T47D (cell line): Measurements from ENCODE around the gene TMEM144.
"Not testable (repeated sequence)": the region's sequence is repeated elsewhere in the genome, so short reads cannot be mapped to it uniquely, and the experiment has no call there.

ENCODE experiments used
- DNase-seq, 2 experiments: peaks; one replicate each; pipeline versions ENCODE4 v3.0.0 to v3.0.0-alpha.2; 2011 to 2012; ENCODE audit warnings: low read depth in 1 of 2, low spot score in 1 of 2
- JUND ChIP-seq: IDR thresholded peaks from 2 replicates; pipeline ENCODE4 v1.6.1; 2012; ENCODE audit warnings: low read depth
- in situ Hi-C: cut with HindIII; loops from 2 replicates; pipeline ENCODE4 v1.10.0; 2016; ENCODE audit warnings: low sequenced_read_pairs, low pct_unique_long_range_greater_than_20kb

TMEM144 gene

DNA sequence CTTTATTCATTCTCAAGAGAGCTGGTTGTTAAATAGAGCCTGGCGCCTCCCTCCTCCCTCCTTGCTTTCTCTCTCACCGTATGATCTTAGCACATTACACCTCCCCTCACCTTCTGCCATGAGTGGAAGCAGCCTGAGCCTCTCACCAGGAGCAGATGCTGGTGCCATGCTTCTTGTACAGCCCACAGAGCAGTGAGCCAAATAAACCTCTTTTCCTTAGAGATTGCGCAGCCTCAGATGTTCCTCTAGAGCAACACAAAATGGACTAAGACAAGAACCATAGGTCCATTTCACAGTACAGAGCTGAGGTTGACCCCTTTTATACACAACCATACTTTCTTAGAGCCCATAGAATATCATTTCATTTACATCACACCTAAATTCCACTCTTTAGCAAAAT, 10.1 kb upstream of the TMEM144 start:
- TF ChIP-seq JUND, result no peak
- in situ Hi-C loops, result no loop called here
- DNase-seq, result no peak

DNA sequence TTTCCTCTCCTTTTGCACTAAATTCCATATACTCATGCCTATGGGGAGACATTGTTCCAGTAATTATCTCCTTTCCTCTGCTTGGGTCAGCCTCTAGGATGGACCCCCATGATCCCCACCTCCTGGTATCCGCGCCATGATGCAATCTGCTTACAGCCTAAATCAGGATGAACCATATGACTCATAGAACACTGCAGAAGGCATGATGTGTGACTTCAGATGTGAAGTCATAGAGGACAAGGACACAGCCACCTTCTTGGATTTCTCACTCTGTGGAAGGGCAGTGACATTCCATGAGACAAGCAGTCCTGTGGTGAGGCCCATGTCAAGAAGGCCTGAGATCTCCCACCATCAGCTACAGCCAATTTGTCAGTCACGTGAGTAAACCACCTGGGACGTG, 9.0 kb upstream of the TMEM144 start:
- in situ Hi-C loops, result no loop called here
- TF ChIP-seq JUND, result no peak
- no peak for DNase-seq

DNA sequence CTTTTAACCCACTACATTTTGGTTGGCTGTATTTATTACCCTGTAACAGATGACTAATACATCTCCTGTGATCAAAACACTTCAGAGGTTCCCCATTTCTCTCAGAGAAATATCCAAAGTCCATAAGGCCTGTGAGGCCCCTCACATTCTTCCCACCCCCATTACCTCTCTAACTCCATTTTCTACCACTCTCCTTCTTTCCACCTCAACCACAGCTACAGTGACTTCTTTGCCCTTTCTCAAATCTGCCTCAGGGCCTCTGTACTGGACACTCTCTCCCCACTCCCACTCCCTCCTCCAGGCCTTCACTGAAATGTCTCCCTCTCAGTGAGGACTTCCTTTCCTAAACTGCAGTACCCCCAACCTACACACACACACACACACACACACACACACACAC, 8.4 kb upstream of the TMEM144 start:
- in situ Hi-C loops, result no loop called here

DNA sequence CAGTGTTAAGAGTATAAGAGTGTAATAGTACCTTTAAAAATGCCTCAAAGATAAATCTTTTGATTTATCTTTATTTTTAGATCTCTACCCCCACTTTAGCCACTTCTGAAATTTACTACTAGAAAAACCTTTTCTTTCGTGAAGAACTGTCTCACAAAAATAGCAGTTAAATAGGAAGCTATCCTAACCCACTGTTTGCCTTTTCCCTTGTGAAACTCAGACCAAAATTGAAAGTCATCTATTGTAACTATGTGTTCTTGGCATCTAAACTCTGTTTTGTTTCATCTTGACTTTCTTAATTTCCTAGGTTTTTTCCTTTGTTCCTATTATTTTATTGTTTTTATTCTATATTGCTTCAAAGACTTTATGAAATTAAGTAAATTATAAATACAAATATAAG, 7.8 kb upstream of the TMEM144 start:
- no peak for DNase-seq
- in situ Hi-C loops, result no loop called here
- TF ChIP-seq JUND, result no peak

More for the DNA sequence above, 8.4 kb upstream of the TMEM144 start:
- DNase-seq, result no peak
- TF ChIP-seq JUND, result no peak

DNA sequence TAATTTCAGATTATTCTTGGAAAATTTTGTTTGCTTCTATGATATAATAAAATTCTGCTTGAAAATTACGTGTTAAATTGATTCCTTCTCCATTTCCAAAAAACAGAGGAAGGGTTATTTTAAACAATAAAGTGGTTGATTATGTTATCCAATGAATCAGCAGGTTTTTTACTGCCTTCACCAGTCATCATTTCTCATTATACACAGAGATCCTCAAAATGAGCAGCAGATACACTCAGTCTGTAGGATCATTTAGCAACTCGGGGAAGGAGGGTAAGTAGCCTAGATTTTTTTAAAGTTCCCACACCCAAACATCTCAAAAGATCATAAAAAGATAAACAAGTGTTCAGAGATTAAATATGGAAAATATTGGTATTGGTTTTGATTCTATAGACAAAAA, 6.8 kb upstream of the TMEM144 start:
- no peak for TF ChIP-seq JUND
- DNase-seq, result no peak
- in situ Hi-C loops, result no loop called here

DNA sequence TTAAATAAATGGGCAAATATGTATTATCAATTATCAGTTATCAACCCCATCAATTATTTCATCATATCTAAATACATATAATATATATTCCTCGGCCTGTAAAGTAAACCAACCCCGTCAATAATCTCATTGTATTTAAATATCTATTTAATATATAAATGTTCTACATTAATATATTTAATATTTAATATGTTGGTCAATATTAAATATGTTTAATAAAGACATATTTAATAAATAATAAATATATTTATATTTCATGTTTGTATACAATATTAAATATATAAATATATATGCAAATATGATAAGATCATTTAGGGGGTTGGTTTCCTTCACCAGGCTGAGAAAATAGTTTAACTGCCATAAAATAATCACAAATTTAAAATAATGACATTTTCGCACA, 6.4 kb upstream of the TMEM144 start:
- no peak for TF ChIP-seq JUND
- in situ Hi-C loops, result no loop called here
- DNase-seq, result no peak

DNA sequence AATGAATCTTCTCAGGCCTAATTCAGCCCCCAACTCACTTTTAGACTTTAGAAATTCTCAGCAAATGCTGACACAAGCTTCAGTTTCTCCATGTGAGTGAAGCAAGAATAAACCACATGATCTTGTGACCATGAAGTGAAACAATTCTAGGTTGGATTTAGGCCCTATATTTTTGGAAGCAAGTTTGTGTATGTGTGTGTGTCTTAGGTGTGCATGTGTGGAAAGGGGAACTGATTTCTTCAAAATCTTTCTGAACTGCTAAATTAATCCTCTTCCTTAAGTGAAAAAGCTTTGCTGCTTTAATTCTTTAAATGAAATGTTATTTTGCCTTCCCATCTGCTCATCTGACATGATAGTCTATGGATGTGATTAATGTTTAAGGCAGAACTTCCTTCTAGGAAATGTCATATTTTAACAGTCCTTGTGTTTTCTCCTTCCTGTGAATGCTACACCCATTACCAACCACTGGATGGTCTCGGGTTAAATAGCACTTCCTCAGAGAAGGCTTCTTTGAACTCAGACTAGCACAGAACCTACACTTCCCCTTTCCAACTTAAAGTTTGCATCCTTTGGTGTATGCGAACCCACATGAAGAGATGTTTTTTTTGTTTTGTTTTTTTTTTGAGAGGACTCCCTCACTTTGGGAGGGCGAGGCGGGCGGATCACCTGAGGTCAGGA, 1.2 kb upstream of the TMEM144 start:
- no peak for DNase-seq
- no peak for TF ChIP-seq JUND
- in situ Hi-C loops, result no loop called here

DNA sequence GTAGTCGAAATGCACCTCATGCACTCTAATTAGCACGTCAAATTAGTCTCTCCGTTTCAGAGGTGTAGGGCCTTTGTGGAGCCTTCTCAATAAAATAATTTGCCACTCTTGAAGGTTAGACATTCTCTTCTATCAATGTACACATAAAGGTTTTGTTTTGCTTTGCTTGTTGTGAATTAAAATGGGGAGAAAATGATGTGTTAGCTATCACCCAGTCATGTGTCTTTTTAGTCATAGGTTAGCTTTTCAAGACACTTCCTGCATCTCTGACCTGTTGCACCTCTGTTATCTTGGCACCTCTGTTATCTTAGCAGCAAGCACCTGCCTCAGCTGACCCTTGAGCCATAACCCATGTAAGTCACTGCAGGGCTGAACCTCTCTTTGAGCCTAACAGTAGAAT, 936 bp downstream of the TMEM144 start:
- no peak for TF ChIP-seq JUND
- no peak for DNase-seq
- in situ Hi-C loops, result no loop called here

DNA sequence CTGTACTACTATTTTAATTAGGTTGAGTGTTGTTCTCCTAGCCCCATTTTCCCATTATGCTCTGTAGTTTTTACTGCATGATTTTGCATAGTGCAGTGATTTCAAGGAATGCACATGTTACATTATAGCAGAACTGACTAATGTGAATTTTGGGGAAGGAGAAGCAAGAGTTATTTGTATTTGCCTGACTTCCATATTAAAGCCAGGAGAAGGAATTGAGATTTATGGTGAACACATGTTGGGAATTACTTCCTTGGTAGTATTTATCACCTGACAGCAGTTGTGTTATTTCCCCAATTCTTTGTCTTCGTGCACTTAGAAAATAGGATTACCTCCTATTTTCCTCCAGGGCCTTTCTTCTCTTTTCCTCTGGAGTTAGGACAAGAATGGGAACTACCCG, 3.2 kb downstream of the TMEM144 start:
- TF ChIP-seq JUND, result no peak
- in situ Hi-C loops, result no loop called here
- DNase-seq, result no peak

DNA sequence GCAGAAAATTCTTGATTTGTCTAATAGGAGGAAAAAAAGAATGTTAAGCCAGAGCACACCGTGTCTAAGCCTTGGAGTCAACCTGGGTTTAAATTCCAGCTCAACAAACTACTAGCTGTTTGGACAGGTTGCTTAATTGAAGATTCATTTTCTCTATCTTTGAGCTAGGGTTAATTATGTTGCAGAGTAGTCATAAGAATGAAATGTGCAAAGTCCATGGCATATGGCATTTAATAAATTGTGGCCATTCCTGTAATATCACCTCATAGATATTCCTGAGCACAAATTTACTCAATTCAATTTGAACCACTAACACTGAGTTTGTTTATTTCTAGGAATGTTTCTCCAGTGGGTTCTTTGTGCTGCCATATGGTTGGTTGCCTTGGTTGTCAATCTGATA, 4.6 kb downstream of the TMEM144 start:
- in situ Hi-C loops, result no loop called here
- DNase-seq, result no peak
- TF ChIP-seq JUND, result no peak

DNA sequence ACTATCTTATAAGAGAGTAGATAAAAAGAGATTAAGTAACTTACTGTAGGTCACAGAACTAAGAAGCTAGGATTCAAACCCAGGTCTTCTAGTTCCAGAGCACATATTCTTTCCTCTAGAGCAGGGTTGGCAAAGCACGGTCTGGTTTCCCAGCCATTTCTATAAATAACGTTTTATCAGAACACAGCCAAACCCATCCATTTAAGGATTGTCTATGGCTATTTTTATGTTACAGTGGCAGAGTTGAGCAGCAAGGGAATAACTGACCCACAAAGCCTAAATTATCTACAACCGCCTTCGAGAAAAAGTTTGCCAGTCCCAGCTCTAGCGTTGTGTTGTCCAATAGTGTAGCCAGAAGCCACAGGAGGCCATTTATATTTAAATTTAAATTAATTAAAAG, 7.5 kb downstream of the TMEM144 start:
- in situ Hi-C loops, result no loop called here
- TF ChIP-seq JUND, result no peak
- DNase-seq, result no peak

DNA sequence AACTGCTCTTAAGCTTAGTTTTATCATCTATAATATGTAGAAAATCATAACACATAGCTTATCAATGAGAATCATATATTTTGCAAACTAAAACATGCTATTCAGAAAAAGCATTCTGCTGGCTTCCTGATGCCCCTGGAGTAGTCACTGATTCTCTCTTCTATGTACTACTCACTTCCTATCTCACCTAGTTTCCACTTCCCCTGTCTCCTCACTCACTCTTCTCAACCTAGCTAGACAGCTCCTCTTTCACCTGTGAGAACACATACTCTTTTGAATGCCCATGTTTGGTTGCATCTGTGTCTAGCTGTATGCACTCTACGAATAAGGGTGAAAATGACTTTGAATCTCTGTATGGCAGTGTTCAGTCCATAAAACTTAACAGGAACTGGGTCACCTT, 9.3 kb downstream of the TMEM144 start:
- no peak for TF ChIP-seq JUND
- no peak for DNase-seq
- in situ Hi-C loops, result no loop called here

DNA sequence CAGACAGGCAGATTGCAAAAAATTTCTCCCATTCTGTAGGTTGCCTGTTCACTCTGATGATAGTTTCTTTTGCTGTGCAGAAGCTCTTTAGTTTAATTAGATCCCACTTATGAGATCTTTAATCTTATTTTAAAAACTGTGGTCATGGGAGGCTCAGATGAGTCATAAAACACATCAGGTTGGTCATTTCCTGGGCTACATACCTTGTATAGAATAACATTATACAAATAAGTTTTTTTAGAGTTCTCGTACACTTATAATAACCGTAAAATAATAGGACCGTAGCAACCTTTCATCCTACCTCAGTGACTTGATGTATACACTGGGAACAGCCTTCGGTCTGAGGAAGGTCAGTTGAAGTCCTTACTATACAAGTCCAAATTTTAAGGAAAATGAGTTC, 14.0 kb downstream of the TMEM144 start:
- in situ Hi-C loops, DNase-seq: not testable (repeated sequence)

DNA sequence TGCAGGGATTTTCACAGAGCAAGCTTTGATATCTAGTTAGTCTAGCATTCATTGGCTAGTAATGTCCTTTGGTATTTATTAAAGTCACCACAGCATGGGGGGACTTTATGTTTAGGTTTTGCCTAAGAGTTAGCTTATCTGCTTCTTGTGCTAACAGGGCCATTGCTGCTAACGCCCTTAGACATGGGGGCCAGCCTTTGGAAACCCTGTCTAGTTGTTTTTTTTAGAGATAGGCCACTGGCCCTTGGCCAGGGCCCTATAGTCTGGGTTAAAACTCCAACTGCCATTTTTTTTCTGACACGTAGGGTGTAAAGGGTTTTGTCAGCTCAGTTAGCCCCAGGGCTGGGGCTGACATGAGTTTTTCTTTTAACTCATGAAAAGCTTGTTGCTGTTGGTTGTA, 14.7 kb downstream of the TMEM144 start:
- DNase-seq, in situ Hi-C loops: not testable (repeated sequence)

DNA sequence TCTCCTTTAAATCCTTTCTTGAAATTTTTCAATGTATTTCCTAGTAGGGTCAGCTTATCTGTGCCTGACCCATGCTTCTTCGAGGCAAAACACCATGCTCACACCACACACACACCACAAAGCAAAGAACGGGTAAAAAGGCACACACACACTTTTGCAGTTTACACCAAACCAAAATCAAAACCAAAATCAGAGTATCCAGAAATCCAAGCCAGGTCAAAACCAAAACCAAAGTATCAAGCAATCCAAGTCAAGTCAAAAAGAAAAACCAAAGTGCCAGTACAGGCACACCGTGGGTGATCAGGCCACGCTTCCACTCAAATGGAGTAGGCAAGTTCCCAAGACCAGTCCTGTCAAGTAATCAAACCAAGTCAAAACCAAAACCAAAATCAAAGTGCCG, 17.6 kb downstream of the TMEM144 start:
- in situ Hi-C loops, DNase-seq: not testable (repeated sequence)

DNA sequence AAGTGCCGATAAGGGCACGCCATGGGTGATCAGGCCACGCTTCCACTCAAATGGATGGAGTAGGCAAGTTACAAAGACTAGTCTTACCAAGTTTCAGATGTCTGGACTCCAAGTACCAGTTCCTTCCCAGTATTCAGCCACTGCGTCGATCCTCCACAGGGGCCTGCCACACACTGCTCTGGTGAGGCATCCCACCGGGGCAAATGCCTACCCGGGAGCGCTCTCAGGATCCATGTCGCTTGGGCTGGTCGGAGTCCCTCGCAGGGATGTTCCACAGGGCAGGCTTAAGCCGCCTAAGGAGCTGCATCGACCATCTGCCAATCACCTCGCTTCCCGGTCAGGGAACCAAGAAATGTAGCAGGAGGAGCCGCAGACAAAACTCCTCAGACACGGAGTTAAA, 18.1 kb downstream of the TMEM144 start:
- DNase-seq, in situ Hi-C loops: not testable (repeated sequence)
